ENCODE measurements around the gene OR1G1.
"Not testable (repeated sequence)": the region's sequence is repeated elsewhere in the genome, so short reads cannot be mapped to it uniquely, and the experiment has no call there.

The OR1G1 gene

DNA sequence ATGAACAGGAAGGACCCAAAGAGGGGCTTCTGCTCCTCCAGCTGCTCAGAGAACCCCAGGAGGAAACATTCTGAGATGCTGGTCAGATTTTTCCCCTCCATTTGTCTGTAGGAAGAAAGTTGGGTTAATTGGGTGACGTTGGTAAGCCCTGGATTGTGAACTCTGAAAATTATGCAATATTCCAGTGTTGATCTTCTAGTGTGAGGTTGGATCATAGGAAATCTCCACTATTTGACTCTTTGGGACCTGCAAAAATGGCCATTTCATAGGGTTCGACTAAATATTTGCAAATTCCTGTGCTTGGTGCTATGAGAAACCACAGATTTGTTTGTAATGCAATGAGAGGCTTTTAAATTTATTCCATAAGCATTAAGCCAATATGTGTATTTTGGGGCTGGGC lies at the start of gene OR1G1:
TSS of gene OR1G1 (minus strand) at position 101 of the 400 bp plus-strand sequence. CDS start at position 101, 0 bp downstream.
- DNase-seq = no peak

DNA sequence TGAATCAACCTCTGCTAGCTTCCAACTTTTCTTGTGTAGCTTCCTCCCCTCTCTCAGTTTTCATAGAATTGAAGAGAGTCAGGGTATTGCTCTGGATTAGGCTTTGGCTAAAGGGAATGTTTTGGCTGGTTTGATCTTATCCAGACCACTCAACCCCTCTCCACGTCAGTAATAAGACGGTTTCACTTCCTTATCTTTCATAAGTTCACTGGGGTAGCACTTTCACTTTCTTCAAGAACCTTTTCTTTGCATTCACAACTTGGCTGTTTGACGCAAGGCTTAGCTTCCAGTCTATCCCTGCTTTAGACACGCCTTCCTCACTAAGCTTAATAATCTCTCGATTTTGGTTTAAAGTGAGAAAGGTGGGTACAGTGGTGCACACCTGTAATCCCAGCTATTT lies 40.2 kb upstream of the OR1G1 start:
- no peak for DNase-seq

DNA sequence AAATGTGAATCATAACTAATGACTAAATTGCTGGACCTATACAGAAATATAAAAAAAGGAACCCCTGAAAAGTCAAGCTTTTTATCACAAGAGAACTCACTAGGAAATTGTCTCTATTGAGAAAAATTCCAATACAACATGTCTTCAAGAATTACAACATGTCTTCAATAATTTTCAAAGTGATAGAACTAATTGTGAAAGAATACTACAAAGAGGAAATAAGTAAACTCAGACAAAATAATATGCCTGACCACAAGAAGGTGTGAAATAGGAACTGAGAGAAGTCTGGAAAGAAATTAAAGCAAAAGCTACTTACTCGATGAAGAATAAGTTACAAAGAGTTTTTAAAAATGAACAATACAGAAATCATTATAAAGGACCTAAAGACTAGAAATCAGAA lies 29.9 kb upstream of the OR1G1 start:
- no peak for DNase-seq

DNA sequence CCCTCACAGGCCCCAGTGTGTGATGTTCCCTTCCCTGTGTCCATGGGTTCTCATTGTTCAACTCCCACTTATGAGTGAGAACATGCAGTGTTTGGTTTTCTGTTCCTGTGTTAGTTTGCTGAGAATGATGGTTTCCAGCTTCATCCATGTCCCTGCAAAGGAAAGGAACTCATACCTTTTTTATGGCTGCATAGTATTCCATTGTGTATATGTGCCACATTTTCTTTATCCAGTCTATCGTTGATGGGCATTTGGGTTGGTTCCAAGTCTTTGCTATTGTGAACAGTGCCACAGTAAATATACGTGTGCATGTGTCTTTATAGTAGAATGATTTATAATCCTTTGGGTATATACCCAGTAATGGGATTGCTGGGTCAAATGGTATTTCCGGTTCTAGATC lies 10.1 kb upstream of the OR1G1 start:
- DNase-seq = not testable (repeated sequence)

DNA sequence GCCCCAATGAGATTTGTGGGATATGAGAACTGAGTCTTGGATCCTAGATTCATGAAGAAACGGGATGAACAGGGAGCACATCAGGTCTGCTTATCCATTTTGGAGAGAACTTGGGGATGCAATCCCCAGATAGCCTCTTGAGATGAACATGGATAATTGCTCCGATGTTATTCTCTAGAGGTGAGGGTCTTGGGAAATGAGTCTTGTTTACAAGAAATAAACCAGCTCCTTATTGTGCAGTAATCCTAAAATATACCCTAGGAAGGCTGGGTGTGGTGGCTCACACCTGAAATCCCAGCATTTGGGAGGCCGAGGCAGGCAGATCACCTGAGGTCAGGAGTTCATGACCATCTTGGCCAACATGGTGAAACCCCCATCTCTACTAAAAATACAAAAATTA lies 23.0 kb downstream of the OR1G1 start, which contains the start of gene OR1D2:
TSS of gene OR1D2 (minus strand) at position 101 of the 400 bp plus-strand sequence. CDS start 11,426 bp downstream, outside the sequence.
- no peak for DNase-seq

Measured in NCI-H226 (cell line).